GM21390 (cell line): ENCODE results near the gene EPG5.
A peak's percentile ranks its signal among the peaks of the same experiment; 100 is the strongest.
"Not testable (repeated sequence)": the region's sequence is repeated elsewhere in the genome, so short reads cannot be mapped to it uniquely, and the experiment has no call there.

Experiments used
- ATAC-seq: cut with Tn5 transposase; IDR thresholded peaks from one replicate; pipeline ENCODE4 v1.9.1; 2021; ENCODE audit not compliant: unreplicated experiment

EPG5 gene

GRCh38 chr18:45841060-45841764, 125.9 kb downstream of the EPG5 start:
- no peak for ATAC-seq

DNA sequence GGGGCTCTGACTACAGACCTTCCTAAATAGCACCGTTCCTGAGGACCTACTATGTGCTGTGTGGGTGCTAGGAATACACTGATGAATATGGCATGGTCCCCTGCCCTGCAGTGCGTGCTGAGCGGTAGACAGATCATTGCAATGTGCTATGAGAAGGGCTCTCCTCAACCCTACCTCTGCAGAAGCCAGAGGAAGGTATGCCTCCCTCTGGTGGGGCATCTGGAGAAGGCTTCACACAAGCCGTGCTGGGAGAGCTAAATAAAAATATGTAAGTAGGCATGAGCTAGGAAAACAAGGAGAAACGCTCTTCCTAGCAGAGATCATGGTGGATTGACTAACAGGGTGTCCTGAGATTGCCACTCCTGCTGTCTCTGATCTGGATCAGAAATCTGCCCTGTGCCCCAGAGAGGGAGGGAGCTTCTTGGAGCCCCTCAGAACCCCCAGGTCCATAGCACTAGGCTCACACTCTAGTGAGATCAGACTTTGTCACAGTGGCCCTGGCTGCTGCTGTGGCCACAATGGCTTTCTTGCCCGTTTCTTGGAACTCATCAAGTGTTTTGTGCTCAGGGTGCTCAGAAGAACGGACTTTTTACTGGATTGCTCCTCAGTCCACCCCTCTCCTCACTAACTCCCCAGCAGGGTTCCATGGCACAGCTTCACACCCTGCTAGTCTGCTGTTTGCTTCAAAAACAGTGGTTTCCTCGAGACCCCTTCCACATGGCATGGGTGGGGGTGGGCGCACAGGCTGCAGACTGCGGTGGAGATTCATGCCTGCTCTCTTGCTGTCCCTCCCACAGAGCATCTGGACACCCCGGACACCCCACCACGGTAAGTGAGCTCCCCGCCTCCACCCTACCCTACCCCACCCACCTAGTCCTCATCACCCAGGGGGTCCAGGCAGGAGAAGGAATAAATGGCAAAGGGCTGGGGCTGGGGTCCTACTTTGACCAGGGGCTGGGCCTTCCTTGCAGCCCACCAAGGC, 127.4 kb downstream of the EPG5 start:
- no peak for ATAC-seq

GRCh38 chr18:45838302-45839070, 128.6 kb downstream of the EPG5 start:
- no peak for ATAC-seq

- peak; percentile 46 for ATAC-seq
Observed at GRCh38 chr18:45837283-45838070, 129.7 kb downstream of the EPG5 start.

DNA sequence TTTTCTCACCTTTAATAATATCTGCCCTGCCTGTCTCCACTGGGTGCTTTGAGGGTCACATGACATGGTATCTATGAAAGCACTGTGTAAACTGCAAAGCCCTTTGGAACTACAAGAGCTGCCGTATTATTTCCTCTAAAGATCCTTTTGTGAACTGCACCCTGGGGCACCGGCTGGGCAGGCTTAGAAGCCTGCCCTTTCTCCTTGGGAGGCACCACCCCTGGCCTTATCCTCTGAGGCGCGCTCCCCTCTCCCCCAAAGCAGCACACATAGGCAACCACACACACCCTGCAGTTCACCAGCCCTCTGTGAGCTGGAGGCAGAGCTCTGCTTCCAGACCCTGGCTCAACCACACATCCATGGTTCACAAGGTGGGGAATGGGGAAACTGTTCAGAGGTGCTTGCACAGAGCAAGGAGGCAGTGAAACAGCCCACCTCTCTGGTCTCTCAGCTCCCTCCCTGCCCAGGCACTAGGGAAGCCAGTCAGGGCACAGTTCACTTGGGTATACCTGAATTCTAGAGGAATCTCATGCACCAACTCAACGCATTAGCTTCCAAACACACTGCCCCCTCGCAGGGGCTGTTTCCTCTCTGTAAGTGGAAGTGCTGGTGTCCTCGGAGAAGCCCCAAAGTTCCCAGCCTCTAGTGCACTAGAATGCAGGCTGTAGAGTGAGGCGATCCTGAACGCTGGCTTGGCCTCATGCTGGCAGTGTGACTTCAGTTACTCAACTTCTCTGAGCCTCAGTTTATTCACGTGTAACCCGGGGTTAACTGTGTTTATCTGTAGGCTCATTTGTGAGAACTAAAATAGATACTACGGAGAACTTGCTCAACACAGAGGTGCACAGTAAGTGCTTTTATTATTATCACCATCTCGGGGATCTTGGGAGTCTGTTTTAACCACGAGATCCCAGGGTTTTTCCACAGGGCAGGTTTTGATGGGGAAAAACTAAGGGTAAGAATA, 130.6 kb downstream of the EPG5 start:
- no peak for ATAC-seq

GRCh38 chr18:45835057-45835636, 132.0 kb downstream of the EPG5 start:
- ATAC-seq: no peak

DNA sequence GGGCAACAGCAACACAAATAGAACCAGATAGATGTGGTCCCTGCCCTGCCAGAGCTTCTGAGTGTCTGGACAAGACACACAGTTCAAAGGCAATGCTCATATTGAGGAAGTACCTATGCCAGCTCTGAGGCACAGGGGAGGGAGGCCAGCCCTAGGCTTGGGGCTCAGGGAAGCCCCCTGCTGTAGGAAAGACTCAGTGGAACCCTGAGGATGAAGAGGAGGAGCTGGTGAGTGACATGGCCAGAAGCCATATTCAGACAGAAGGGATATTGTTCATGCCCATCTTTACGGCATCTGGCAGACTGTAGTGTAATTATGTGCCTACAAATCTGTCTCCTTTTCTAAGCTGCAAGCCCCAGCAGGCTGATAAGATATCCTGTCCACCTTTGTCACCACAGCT, 132.8 kb downstream of the EPG5 start:
- no peak for ATAC-seq

DNA sequence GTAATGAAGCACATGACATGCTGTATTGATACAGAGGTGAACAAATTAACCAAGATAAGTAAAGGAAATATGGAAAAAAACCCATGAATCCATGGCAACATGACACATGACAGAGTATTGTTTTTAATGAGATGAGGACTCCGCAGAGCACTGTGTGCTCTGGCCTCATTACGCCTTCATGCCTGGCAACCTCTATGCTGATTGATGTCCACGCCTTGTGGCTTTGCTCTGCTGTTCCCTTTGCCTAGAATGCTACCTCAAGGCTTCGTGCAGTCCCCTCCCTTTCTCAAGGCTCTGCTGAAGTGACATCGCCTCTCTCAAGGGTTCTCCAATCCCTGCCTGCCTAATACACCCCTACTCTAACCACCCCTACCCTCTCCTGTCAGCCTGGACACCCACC, 133.3 kb downstream of the EPG5 start:
- no peak for ATAC-seq

- ATAC-seq: no peak
Observed at GRCh38 chr18:45830917-45831316, 136.2 kb downstream of the EPG5 start.

DNA sequence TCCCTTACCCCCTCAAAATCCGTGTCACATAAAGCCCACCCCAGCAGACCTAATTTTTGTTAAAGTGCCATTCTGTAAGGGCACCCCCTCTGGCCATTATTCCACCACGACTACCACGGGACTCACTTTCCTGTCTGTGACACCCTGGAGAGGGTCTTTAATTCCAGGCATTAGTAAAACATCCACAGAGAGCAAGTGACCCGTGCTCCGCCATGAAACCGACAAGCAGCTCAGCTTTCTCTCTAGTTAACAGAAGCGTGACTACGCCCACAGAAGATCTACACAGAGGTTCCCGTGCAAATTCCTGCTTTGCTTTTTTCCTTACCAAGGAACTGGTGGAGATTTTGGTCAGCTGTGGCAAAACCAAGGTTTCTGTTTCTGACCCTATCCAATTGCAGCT, 137.3 kb downstream of the EPG5 start:
- ATAC-seq: no peak

DNA sequence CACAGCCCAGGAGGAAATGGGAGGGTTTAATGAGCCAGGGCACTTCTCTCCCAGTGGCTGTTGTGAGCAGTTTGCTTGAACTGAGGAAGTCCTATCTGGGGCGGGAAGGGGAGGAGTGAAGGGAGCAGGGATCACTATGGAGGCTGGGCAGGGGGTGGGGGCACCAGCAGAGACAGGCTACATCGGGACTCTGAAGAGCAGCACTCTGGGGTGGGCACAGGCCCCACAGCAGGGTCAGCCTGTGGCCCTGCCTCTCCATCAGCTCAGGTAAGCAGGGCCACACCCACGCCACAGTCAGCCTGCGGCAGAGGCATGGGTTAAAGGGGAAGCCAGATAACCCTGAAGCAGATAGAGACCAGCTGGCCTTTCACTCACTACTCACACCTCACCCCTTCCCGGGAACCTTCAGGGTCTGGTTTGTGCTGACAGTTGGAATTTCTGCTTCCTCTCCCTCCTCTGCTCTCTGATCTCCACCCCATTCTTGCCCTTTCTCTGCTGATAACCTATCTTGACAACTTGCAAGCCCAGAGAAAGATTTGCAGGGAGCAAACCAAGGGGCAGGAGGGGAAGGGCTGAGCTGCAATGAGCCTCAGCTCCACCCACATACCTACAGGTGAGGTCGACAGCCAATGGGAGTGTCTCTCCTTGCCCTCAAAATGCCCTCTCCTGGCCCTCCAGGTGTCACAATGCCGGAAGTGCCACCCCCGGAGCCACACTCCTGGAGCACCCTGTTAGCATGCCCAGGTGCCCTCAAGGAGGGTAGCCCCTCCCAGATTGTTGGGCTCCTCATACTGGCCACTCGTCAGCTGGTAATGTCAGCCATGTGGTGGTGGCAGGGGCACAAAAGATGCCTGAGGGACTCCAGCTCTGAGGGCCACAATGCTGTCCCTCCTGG, 138.0 kb downstream of the EPG5 start:
- ATAC-seq: no peak

GRCh38 chr18:45826716-45827115, 140.4 kb downstream of the EPG5 start:
- not testable (repeated sequence) for ATAC-seq

DNA sequence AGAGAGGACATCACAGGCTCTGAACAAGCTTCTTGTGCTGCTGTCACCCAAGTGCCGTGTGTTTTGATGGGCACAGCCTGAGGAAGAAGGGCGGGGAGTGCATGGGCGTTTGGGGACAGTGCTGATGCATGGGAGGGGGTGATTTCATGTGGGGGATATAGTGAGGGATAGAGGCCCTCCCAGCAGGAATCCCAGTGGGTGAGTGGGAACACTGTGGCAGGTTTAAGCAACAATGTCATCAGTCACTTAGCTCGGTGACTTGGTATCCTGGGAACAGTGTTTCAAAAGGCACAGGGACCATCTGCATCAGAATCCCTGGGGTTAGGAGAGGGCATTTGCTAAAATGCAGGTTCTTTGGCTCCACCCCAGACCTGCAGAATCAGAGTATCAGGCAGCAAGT, 141.0 kb downstream of the EPG5 start:
- no peak for ATAC-seq

GRCh38 chr18:45825258-45826044, 141.7 kb downstream of the EPG5 start, which contains the start of gene SIGLEC15:
Gene SIGLEC15 (plus strand): TSS chr18:45825675. CDS start chr18:45825729, 54 bp downstream.
- no peak for ATAC-seq

DNA sequence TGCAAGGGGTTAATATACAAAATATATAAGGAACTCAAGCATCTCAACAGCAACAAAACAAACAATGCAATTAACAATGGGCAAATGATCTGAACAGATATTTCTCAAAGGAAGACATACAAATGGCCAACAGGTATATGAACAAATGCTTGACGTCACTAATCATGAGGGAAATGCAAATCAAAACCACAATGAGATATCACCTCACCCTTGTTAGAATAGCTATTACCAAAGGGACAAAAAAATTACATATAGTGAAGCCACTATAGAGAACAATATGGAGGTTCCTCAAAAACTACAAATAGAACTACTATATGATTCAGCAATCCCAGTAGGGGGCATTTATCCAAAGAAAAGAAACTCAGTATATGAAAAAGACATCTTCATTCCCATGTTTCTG, 145.4 kb downstream of the EPG5 start:
- no peak for ATAC-seq

GRCh38 chr18:45821026-45821425, 146.1 kb downstream of the EPG5 start:
- no peak for ATAC-seq

DNA sequence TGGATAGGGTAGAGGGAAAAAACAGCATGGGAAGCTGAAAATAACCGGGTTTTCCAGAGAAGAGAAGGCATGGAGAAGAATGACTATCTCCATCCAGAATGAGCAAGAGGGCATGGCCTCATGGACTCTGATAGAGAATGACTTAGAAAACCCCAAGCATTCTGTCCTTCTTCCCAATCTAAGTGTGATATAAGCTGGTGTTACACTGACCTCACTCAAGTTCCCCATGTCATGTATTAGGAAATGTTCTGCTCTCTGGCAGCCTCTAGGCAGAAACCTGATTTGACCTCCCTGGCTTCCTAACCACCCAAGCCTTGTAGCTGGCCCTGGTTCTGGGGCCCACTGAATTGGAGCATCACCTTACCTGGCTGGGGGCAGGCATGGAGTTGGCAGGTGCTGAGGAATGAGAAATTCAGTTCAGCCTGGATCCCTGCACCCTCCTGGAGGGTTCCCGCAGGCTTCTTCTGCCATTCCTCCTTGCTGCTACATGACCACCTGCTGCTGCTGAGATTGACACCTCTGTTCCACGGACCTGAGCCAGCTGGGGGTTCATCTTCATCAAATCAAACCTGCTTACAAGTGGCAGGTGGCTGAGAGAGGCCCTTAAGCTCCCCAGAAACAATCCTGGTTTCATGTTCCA, 146.9 kb downstream of the EPG5 start:
- no peak for ATAC-seq
